Astrocyte of the spinal cord (primary cell): ENCODE data around the gene RBP3.

ENCODE experiments used
- DNase-seq: peaks from one replicate; pipeline ENCODE4 v3.0.0; 2011; ENCODE audit warnings: low read depth, low spot score
- H3K4me3 ChIP-seq: 2 replicates; pipeline ENCODE4 v1.5.1; 2011; ENCODE audit warnings: low read depth, mild to moderate bottlenecking, low read length, moderate library complexity
- CTCF ChIP-seq: IDR thresholded peaks from 2 replicates; pipeline ENCODE4 v1.5.1; 2012; ENCODE audit warnings: low read depth, mild to moderate bottlenecking, low read length, inconsistent platforms
- in situ Hi-C: cut with HindIII; loops from 2 replicates; pipeline ENCODE4 v1.10.0; 2017; ENCODE audit warnings: low sequenced_read_pairs

Gene RBP3

GRCh38 chr10:47359626-47360418 is 11.7 kb downstream of the RBP3 start:
- in situ Hi-C loops: no loop called here
- TF ChIP-seq CTCF: no peak
- no peak overlapping the region for H3K4me3 ChIP-seq
- DNase-seq: no peak

- in situ Hi-C loops: no loop called here
- TF ChIP-seq CTCF: peak; percentile 0
- no peak for DNase-seq
- H3K4me3 ChIP-seq: no peak overlapping the region
Observed at GRCh38 chr10:47360419-47361040, 12.4 kb downstream of the RBP3 start.

GRCh38 chr10:47361293-47361692 is 13.1 kb downstream of the RBP3 start:
- in situ Hi-C loops: no loop called here
- peak; percentile 92 for TF ChIP-seq CTCF
- no peak overlapping the region for H3K4me3 ChIP-seq
- DNase-seq: peak; percentile 24

- in situ Hi-C loops: no loop called here
- H3K4me3 ChIP-seq: no peak overlapping the region
- TF ChIP-seq CTCF: no peak
- DNase-seq: no peak
Observed at GRCh38 chr10:47362199-47362598, 14.0 kb downstream of the RBP3 start.

GRCh38 chr10:47363781-47364180 is 15.6 kb downstream of the RBP3 start:
- no peak for TF ChIP-seq CTCF
- DNase-seq: no peak
- in situ Hi-C loops: no loop called here
- H3K4me3 ChIP-seq: no peak overlapping the region

- no peak for DNase-seq
- in situ Hi-C loops: no loop called here
- H3K4me3 ChIP-seq: no peak overlapping the region
- TF ChIP-seq CTCF: no peak
Observed at GRCh38 chr10:47364366-47364765, 16.2 kb downstream of the RBP3 start.
